SH-SY5Y (cell line): ENCODE results near the gene PARP14.

ENCODE experiments used
- GATA2 ChIP-seq: IDR thresholded peaks from 2 replicates; pipeline ENCODE4 v1.6.1; 2011; ENCODE audit warnings: mild to moderate bottlenecking, low read depth, low read length
- GATA3 ChIP-seq: IDR thresholded peaks from 2 replicates; pipeline ENCODE4 v1.6.1; 2011; ENCODE audit warnings: low read depth, mild to moderate bottlenecking, low read length, moderate library complexity

GRCh38 chr3:122665881-122666280 is 14.8 kb upstream of the PARP14 start:
- TF ChIP-seq GATA3: no peak
- no peak for TF ChIP-seq GATA2
